GM18909 (cell line): ENCODE results near the gene FKBP9.

Source experiments
- ATAC-seq: cut with Tn5 transposase; IDR thresholded peaks from one replicate; pipeline ENCODE4 v1.9.1; 2021; ENCODE audit warnings: mild to moderate bottlenecking; ENCODE audit not compliant: unreplicated experiment, poor library complexity

FKBP9 gene

DNA sequence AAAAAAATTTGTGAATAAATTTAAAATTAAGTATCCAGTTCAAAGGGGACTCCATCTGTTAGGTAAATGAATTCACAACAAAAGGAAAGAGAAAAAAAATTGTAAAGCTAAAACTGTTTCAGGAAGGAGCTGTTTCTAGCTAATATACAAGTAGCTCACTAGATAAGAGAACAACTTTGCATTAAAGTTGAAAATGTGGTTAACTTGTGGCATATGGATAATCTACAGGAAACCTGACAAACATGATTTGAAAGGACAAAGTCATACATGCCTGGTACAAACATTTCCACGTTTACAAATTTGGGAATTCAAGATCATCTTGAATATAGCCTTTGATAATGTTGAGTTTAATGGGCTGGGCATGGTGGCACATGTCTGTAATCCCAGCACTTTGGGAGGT lies 96.5 kb downstream of the FKBP9 start:
- no peak for ATAC-seq

DNA sequence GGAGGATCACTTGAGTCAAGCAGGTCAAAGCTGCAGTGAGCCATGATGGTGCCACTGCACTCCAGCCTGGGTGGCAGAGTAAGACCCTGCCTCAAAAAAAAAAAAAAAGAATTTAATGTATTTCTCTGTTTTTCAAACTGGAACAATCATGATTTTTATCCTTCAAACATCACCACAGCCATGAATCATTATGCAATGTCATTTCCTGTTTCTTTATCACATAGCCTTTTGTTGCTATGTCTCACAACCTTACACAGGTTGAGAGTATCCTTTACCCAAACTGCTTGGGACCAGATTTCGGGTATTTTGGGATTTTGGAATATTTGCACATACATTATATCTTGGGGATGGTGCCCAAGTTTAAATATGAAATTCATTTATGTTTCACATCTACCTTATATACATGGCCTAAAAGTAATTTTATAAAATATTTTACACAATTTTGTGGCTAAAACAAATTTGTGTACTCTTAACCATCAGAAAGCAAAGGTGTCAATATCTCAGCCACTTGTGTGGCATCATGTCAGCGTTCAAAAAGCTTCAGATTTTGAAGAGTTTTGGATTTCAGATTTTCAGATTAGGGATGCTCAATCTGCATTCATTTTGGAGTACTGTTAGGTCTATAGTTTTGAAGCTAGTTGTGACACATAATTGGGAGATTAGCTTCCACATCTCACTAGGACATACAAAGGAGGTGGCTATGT lies 97.2 kb downstream of the FKBP9 start:
- peak; percentile 37 for ATAC-seq

GRCh38 chr7:33055158-33055557 lies 97.9 kb downstream of the FKBP9 start:
- no peak for ATAC-seq
